GM12878 (cell line): Measurements from ENCODE around the gene NDUFB2. TPM values are rescaled to one million over a fixed set of nuclear protein-coding genes. Genes with fewer than 3 reads are reported as not detected.
A peak's percentile ranks its signal among the peaks of the same experiment; 100 is the strongest.

ENCODE experiments used
- CEBPB ChIP-seq, 2 experiments: fragments of 150-350 bp in 1 of 2; IDR thresholded peaks; 2 replicates each; pipeline ENCODE4 v1.6.1; 2012 to 2014; ENCODE audit warnings: low read depth in 2 of 2, low read length in 2 of 2, borderline replicate concordance in 1 of 2, inconsistent platforms in 1 of 2
- E2F8 ChIP-seq: fragments of 450-650 bp; IDR thresholded peaks from 2 replicates; pipeline ENCODE4 v1.6.1; 2018; ENCODE audit warnings: mild to moderate bottlenecking, low read depth, moderate library complexity; ENCODE audit not compliant: partially characterized antibody
- GATAD2B ChIP-seq: fragments of 450-650 bp; conservative IDR thresholded peaks from 2 replicates; pipeline ENCODE4 v1.6.1; 2017; ENCODE audit warnings: low read depth, mild to moderate bottlenecking, moderate library complexity
- HCFC1 ChIP-seq: fragments of 150-350 bp; IDR thresholded peaks from 2 replicates; pipeline ENCODE4 v1.6.1; 2014; ENCODE audit warnings: low read length
- JUND ChIP-seq: IDR thresholded peaks from 2 replicates; pipeline ENCODE4 v1.6.1; 2012; ENCODE audit warnings: low read depth, mild to moderate bottlenecking, low read length, improper control_type of control experiment, moderate library complexity
- KLF5 ChIP-seq: fragments of 450-650 bp; IDR thresholded peaks from 2 replicates; pipeline ENCODE4 v1.6.1; 2014; ENCODE audit warnings: mild to moderate bottlenecking; ENCODE audit not compliant: partially characterized antibody
- MEF2A ChIP-seq: IDR thresholded peaks from 2 replicates; pipeline ENCODE4 v1.6.1; 2011; ENCODE audit warnings: low read depth, mild to moderate bottlenecking, low read length, moderate library complexity; ENCODE audit not compliant: insufficient read depth
- MYC ChIP-seq: IDR thresholded peaks from 2 replicates; pipeline ENCODE4 v1.6.1; 2011; ENCODE audit warnings: mild to moderate bottlenecking, low read length, moderate library complexity, inconsistent platforms; ENCODE audit not compliant: insufficient read depth, insufficient replicate concordance, insufficient read length, severe bottlenecking
- SMC3 ChIP-seq: IDR thresholded peaks from 2 replicates; pipeline ENCODE4 v1.6.1; 2011; ENCODE audit warnings: low read length, improper control_type of control experiment, borderline replicate concordance
- ZNF217 ChIP-seq: fragments of 450-650 bp; IDR thresholded peaks from 2 replicates; pipeline ENCODE4 v1.6.1; 2017; ENCODE audit warnings: antibody characterized with exemption, mild to moderate bottlenecking
- polyA plus RNA-seq, 11 experiments: library from polyadenylated mRNA; depleted of rRNA in 4 of 11; unstranded in 6 of 11; stranded (reverse) in 5 of 11; fragments of >200 nt; fragmentation: Nextera tagmentation in 4 of 11; fragmentation: Illumina TruSeq in 1 of 11; extraction: Ambion mirVana in 4 of 11; extraction: Trizol in 1 of 11; gene quantifications; 1 replicate in 1 of 11; 2 replicates in 10 of 11; pipeline versions ENCODE4 v1.2.1 to v1.2.3, GENCODE V29; 2011 to 2016; ENCODE audit warnings: inconsistent platforms in 2 of 11, missing spikeins in 2 of 11, low read depth in 1 of 11
- total RNA-seq, 4 experiments: library from RNA; depleted of rRNA in 3 of 4; stranded (reverse); fragments of >200 nt in 3 of 4; fragmentation: Illumina TruSeq in 1 of 4; extraction: Trizol in 1 of 4; gene quantifications; 2 replicates each; pipeline versions ENCODE4 v1.2.1 to v1.2.3, GENCODE V29; 2013 to 2021
- TF ChIP-seq, protein P1 (sequence below): fragments of 450-650 bp; IDR thresholded peaks from 2 replicates; pipeline ENCODE4 v1.6.1; 2017; ENCODE audit warnings: mild to moderate bottlenecking
- TF ChIP-seq, protein P2 (sequence below): IDR thresholded peaks from 2 replicates; pipeline ENCODE4 v1.6.1; 2011; ENCODE audit warnings: low read depth, mild to moderate bottlenecking, low read length, moderate library complexity, borderline replicate concordance; ENCODE audit errors: extremely low read depth
- TF ChIP-seq, protein P3 (sequence below): IDR thresholded peaks from 2 replicates; pipeline ENCODE4 v1.6.1; 2011; ENCODE audit warnings: borderline replicate concordance, low read depth, mild to moderate bottlenecking, moderate library complexity, low read length; ENCODE audit not compliant: insufficient read depth, poor library complexity, severe bottlenecking
- TF ChIP-seq, protein P4 (sequence below): fragments of 450-650 bp; IDR thresholded peaks from 2 replicates; pipeline ENCODE4 v1.6.1; 2017; ENCODE audit warnings: mild to moderate bottlenecking, moderate library complexity

NDUFB2 gene
- total and polyA plus RNA-seq, 10 of the 15 experiments (the other 5 are each of a cell fraction or from before 2014, with no cell fraction given), result 109 to 1,236 (median 323) TPM

GRCh38 chr7:140696680-140697446 is at the start of gene NDUFB2 (continued):
- TF ChIP-seq, protein P1, sequence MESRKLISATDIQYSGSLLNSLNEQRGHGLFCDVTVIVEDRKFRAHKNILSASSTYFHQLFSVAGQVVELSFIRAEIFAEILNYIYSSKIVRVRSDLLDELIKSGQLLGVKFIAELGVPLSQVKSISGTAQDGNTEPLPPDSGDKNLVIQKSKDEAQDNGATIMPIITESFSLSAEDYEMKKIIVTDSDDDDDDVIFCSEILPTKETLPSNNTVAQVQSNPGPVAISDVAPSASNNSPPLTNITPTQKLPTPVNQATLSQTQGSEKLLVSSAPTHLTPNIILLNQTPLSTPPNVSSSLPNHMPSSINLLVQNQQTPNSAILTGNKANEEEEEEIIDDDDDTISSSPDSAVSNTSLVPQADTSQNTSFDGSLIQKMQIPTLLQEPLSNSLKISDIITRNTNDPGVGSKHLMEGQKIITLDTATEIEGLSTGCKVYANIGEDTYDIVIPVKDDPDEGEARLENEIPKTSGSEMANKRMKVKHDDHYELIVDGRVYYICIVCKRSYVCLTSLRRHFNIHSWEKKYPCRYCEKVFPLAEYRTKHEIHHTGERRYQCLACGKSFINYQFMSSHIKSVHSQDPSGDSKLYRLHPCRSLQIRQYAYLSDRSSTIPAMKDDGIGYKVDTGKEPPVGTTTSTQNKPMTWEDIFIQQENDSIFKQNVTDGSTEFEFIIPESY, result no peak
- TF ChIP-seq CEBPB (IDR thresholded peaks at IDR 0.05; ENCODE audit: borderline replicate concordance in 1 of 2, low read depth in 2 of 2, low read length in 2 of 2) (no peak), SMC3 (no peak), MYC (peak; percentile 25), KLF5 (no peak), ZNF217 (no peak), JUND (no peak), HCFC1 (peak; percentile 83), GATAD2B (peak; percentile 73), E2F8 (no peak), MEF2A (no peak)
- TF ChIP-seq, protein P2, sequence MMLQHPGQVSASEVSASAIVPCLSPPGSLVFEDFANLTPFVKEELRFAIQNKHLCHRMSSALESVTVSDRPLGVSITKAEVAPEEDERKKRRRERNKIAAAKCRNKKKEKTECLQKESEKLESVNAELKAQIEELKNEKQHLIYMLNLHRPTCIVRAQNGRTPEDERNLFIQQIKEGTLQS, result peak; percentile 4; the same call in 1 of the 2 replicates
- TF ChIP-seq, protein P3, sequence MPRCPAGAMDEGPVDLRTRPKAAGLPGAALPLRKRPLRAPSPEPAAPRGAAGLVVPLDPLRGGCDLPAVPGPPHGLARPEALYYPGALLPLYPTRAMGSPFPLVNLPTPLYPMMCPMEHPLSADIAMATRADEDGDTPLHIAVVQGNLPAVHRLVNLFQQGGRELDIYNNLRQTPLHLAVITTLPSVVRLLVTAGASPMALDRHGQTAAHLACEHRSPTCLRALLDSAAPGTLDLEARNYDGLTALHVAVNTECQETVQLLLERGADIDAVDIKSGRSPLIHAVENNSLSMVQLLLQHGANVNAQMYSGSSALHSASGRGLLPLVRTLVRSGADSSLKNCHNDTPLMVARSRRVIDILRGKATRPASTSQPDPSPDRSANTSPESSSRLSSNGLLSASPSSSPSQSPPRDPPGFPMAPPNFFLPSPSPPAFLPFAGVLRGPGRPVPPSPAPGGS, result no peak
- TF ChIP-seq, protein P4, sequence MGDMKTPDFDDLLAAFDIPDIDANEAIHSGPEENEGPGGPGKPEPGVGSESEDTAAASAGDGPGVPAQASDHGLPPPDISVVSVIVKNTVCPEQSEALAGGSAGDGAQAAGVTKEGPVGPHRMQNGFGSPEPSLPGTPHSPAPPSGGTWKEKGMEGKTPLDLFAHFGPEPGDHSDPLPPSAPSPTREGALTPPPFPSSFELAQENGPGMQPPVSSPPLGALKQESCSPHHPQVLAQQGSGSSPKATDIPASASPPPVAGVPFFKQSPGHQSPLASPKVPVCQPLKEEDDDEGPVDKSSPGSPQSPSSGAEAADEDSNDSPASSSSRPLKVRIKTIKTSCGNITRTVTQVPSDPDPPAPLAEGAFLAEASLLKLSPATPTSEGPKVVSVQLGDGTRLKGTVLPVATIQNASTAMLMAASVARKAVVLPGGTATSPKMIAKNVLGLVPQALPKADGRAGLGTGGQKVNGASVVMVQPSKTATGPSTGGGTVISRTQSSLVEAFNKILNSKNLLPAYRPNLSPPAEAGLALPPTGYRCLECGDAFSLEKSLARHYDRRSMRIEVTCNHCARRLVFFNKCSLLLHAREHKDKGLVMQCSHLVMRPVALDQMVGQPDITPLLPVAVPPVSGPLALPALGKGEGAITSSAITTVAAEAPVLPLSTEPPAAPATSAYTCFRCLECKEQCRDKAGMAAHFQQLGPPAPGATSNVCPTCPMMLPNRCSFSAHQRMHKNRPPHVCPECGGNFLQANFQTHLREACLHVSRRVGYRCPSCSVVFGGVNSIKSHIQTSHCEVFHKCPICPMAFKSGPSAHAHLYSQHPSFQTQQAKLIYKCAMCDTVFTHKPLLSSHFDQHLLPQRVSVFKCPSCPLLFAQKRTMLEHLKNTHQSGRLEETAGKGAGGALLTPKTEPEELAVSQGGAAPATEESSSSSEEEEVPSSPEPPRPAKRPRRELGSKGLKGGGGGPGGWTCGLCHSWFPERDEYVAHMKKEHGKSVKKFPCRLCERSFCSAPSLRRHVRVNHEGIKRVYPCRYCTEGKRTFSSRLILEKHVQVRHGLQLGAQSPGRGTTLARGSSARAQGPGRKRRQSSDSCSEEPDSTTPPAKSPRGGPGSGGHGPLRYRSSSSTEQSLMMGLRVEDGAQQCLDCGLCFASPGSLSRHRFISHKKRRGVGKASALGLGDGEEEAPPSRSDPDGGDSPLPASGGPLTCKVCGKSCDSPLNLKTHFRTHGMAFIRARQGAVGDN, result no peak
